Endothelial cell of umbilical vein (primary cell): ENCODE data around the gene MARS2. TPM values are rescaled to one million over a fixed set of nuclear protein-coding genes. Genes with fewer than 3 reads are reported as not detected.

Source experiments
- BruUV-seq: library from RNA; stranded (reverse); fragments of 400-500 nt; replicated peaks from 2 replicates; lab custom pipeline; 2021; lab: Mats Ljungman, UMichigan
- CTCF ChIA-PET: fragments of 300-600, 350-600 bp; sonication (Branson Sonifier 250); formaldehyde crosslinking; loops from one replicate; lab custom pipeline; 2021; ENCODE audit warnings: antibody characterized with exemption, inconsistent platforms; lab: Charles Lee
- POLR2A ChIA-PET: fragments of 300-600, 350-600 bp; sonication (Branson Sonifier 250); formaldehyde crosslinking; loops from one replicate; lab custom pipeline; 2021; ENCODE audit warnings: antibody characterized with exemption, inconsistent platforms; lab: Charles Lee
- DNase-seq: peaks from one replicate; pipeline ENCODE4 v3.0.0-alpha.2; 2011; ENCODE audit warnings: low read depth, low spot score
- FAIRE-seq: peaks from 2 replicates; lab custom pipeline; 2011; peaks lifted over from hg19 to GRCh38; lab: Jason Lieb, UNC
- H2AFZ ChIP-seq: 2 replicates; pipeline ENCODE4 v1.6.0; 2012; ENCODE audit warnings: low read depth, low read length, control low read depth, inconsistent platforms
- H3K27ac ChIP-seq: 2 replicates; pipeline ENCODE4 v1.5.1; 2011; ENCODE audit warnings: low read depth, mild to moderate bottlenecking, control low read depth, low read length, moderate library complexity; ENCODE audit not compliant: insufficient read depth
- H3K27me3 ChIP-seq, 2 experiments: 2 replicates each; pipeline versions ENCODE4 v1.6.0 to v1.6.1; 2011; ENCODE audit warnings: low read length in 2 of 2, mixed read lengths in 1 of 2; ENCODE audit not compliant: control insufficient read depth in 2 of 2, insufficient read depth in 2 of 2
- H3K36me3 ChIP-seq, 2 experiments: 2 replicates in 1 of 2; 3 replicates in 1 of 2; pipeline ENCODE4 v1.5.1; 2011; ENCODE audit warnings: low read length in 2 of 2, mild to moderate bottlenecking in 1 of 2, moderate library complexity in 1 of 2; ENCODE audit not compliant: control insufficient read depth in 2 of 2, insufficient read depth in 2 of 2; ENCODE audit errors: extremely low read depth in 1 of 2
- H3K4me1 ChIP-seq: 3 replicates; pipeline ENCODE4 v1.5.1; 2011; ENCODE audit warnings: mild to moderate bottlenecking, low read length; ENCODE audit not compliant: control insufficient read depth, insufficient read depth; ENCODE audit errors: extremely low read depth
- H3K4me2 ChIP-seq: 2 replicates; pipeline ENCODE4 v1.6.1; 2011; ENCODE audit warnings: low read length, control low read depth, mixed read lengths; ENCODE audit not compliant: insufficient read depth
- H3K4me3 ChIP-seq, 3 experiments: fragments of 200-600 bp in 1 of 3; sonication (generic), shearing (Covaris generic) in 1 of 3; replicated peaks in 1 of 3; 2 replicates each; pipeline ENCODE4 v1.5.1; 2011 to 2016; ENCODE audit warnings: control low read depth in 3 of 3, low read length in 3 of 3, mild to moderate bottlenecking in 2 of 3, inconsistent platforms in 1 of 3, low read depth in 1 of 3, moderate library complexity in 1 of 3; ENCODE audit not compliant: insufficient read depth in 1 of 3
- H3K79me2 ChIP-seq: 2 replicates; pipeline ENCODE4 v1.6.0; 2012; ENCODE audit warnings: low read length, inconsistent platforms; ENCODE audit not compliant: control insufficient read depth, insufficient read depth
- H3K9ac ChIP-seq: replicated peaks from 2 replicates; pipeline ENCODE3; 2011; ENCODE audit warnings: low read length, control low read depth; ENCODE audit not compliant: insufficient read depth; ENCODE audit errors: extremely low read depth
- H3K9me1 ChIP-seq: replicated peaks from 3 replicates; pipeline ENCODE4 v1.6.0; 2011; ENCODE audit warnings: mild to moderate bottlenecking, low read length; ENCODE audit not compliant: control insufficient read depth, insufficient read depth; ENCODE audit errors: extremely low read depth
- H3K9me3 ChIP-seq: replicated peaks from 2 replicates; pipeline ENCODE4 v1.5.1; 2012; ENCODE audit warnings: low read length, inconsistent platforms; ENCODE audit not compliant: control insufficient read depth, insufficient read depth
- H4K20me1 ChIP-seq: replicated peaks from 2 replicates; pipeline ENCODE3; 2011; ENCODE audit warnings: mild to moderate bottlenecking, low read length; ENCODE audit not compliant: control insufficient read depth, insufficient read depth; ENCODE audit errors: extremely low read depth
- CTCF ChIP-seq, 2 donors: IDR thresholded peaks; 1 replicate in 1 of 2; 2 replicates in 1 of 2; pipeline ENCODE4 v1.5.1; 2011; ENCODE audit warnings: low read length in 2 of 2, mild to moderate bottlenecking in 2 of 2, moderate library complexity in 2 of 2, control low read depth in 1 of 2, inconsistent platforms in 1 of 2, low read depth in 1 of 2; ENCODE audit not compliant: insufficient read depth in 1 of 2; ENCODE audit errors: extremely low read depth in 1 of 2
- EZH2 ChIP-seq: IDR thresholded peaks from 2 replicates; pipeline ENCODE4 v1.6.1; 2012; ENCODE audit warnings: borderline replicate concordance, low read depth, mild to moderate bottlenecking, moderate library complexity, low read length, inconsistent platforms; ENCODE audit not compliant: severe bottlenecking
- FOS ChIP-seq: IDR thresholded peaks from 2 replicates; pipeline ENCODE4 v1.6.1; 2011; ENCODE audit warnings: mild to moderate bottlenecking, low read length, moderate library complexity, borderline replicate concordance; ENCODE audit not compliant: insufficient read depth
- GATA2 ChIP-seq: IDR thresholded peaks from 2 replicates; pipeline ENCODE4 v1.7.0; 2011; ENCODE audit warnings: low read depth, mild to moderate bottlenecking, moderate library complexity, mixed read lengths, low read length; ENCODE audit not compliant: insufficient read length, insufficient read depth
- MAX ChIP-seq: IDR thresholded peaks from 2 replicates; pipeline ENCODE4 v1.6.1; 2011; ENCODE audit not compliant: insufficient read depth, insufficient read length
- POLR2AphosphoS5 ChIP-seq: IDR thresholded peaks from 2 replicates; pipeline ENCODE4 v1.6.1; 2012; ENCODE audit warnings: low read depth, mild to moderate bottlenecking, control low read depth, low read length, moderate library complexity; ENCODE audit not compliant: insufficient read depth
- dilution Hi-C: fragments of 300-500 bp; cut with MboI; formaldehyde crosslinking; loops from one replicate; pipeline ENCODE4 v1.15.0; 2019; ENCODE audit warnings: low sequenced_read_pairs; ENCODE audit not compliant: extremely low pct_ligation_motif_present
- intact Hi-C: fragments of 100-400 bp; cut with micrococcal nuclease; formaldehyde crosslinking; loops from one replicate; pipeline ENCODE4 v1.10.0; 2022
- polyA plus RNA-seq, 4 experiments: library from polyadenylated mRNA; depleted of rRNA in 3 of 4; stranded (reverse) in 3 of 4; unstranded in 1 of 4; fragments of >200 nt; gene quantifications; 2 replicates each; pipeline versions ENCODE4 v1.2.1 to v1.2.3, GENCODE V29; 2011 to 2012; ENCODE audit warnings: missing spikeins in 1 of 4
- total RNA-seq: library from RNA; stranded (reverse); gene quantifications from 2 replicates; pipeline ENCODE4 v1.2.3, GENCODE V29; 2021

MARS2 gene
- total and polyA plus RNA-seq, 2 donors (not counting 3 experiments of a cell fraction or from before 2014, with no cell fraction given), result 2.4 to 5.3 TPM

GRCh38 chr2:197657562-197657961 is 47.6 kb upstream of the MARS2 start:
- H3K36me3 ChIP-seq, result no peaks in the 10 kb centered on the region
- no peaks in the 10 kb centered on the region for H3K4me1 ChIP-seq
- H3K9ac ChIP-seq, result no peak overlapping the region
- TF ChIP-seq POLR2AphosphoS5 (no peak), EZH2 (no peak), MAX (no peak), GATA2 (no peak), FOS (no peak), CTCF (IDR thresholded peaks at IDR 0.05; ENCODE audit: extremely low read depth in 1 of 2, insufficient read depth in 1 of 2, low read depth in 1 of 2, low read length in 2 of 2) (no peak)
- ChIA-PET CTCF (no interaction called here), POLR2A (no interaction called here)
- no peak overlapping the region for H3K27ac ChIP-seq
- BruUV-seq, result no TSS peak
- DNase-seq, result no peak
- H2AFZ ChIP-seq, result no peak overlapping the region
- no peak overlapping the region for H3K4me2 ChIP-seq
- intact Hi-C loops (no loop called here), dilution Hi-C loops (no loop called here)
- H3K79me2 ChIP-seq, result no peaks in the 10 kb centered on the region
- no peaks in the 10 kb centered on the region for H3K27me3 ChIP-seq
- FAIRE-seq, result no peak
- no peak overlapping the region for H3K4me3 ChIP-seq
- no peaks in the 10 kb centered on the region for H3K9me1 ChIP-seq
- no peaks in the 10 kb centered on the region for H3K9me3 ChIP-seq
- no peaks in the 10 kb centered on the region for H4K20me1 ChIP-seq
